A549 (cell line): ENCODE measurements around the gene NTNG2. TPM values are rescaled to one million over a fixed set of nuclear protein-coding genes. Genes with fewer than 3 reads are reported as not detected.

Experiments used
- ATAC-seq, 2 experiments: fragments of 200-7000 bp in 1 of 2; fragments of >200 bp in 1 of 2; cut with Nextera tagmentation in 1 of 2; cut with Tn5 transposase in 1 of 2; 3 replicates each; pipeline versions ENCODE4 v1.8.0 to v1.9.1; 2018 to 2020; ENCODE audit warnings: mild to moderate bottlenecking in 1 of 2, moderate library complexity in 1 of 2
- CTCF ChIA-PET: fragments of 300-600 bp; sonication (Branson Sonifier 250); formaldehyde crosslinking; extraction: SDS; loops from one replicate; lab custom pipeline; 2021; ENCODE audit warnings: antibody characterized with exemption, inconsistent platforms; lab: Yijun Ruan, JAX
- POLR2A ChIA-PET: fragments of 350-600 bp; formaldehyde crosslinking; extraction: SDS; loops from one replicate; lab custom pipeline; 2021; ENCODE audit warnings: antibody characterized with exemption, inconsistent platforms; lab: Yijun Ruan, JAX
- DNase-seq, 2 experiments: peaks; one replicate each; pipeline versions ENCODE4 v3.0.0 to v3.0.0-alpha.2; 2011 to 2016; ENCODE audit warnings: low read depth in 1 of 2, low spot score in 1 of 2
- FAIRE-seq: peaks from 2 replicates; lab custom pipeline; 2011; peaks lifted over from hg19 to GRCh38; lab: Jason Lieb, UNC
- H3K27ac ChIP-seq, 2 experiments: fragments of >200 bp; sonication (Bioruptor Twin); formaldehyde crosslinking; 3 replicates each; pipeline ENCODE4 v1.5.1; 2016 to 2017
- H3K4me1 ChIP-seq: fragments of >200 bp; sonication (Bioruptor Twin); formaldehyde crosslinking; 3 replicates; pipeline ENCODE4 v1.6.1; 2016
- H3K4me2 ChIP-seq: fragments of >200 bp; sonication (Bioruptor Twin); formaldehyde crosslinking; 3 replicates; pipeline ENCODE4 v1.6.1; 2016
- H3K4me3 ChIP-seq: fragments of >200 bp; sonication (Bioruptor Twin); formaldehyde crosslinking; 3 replicates; pipeline ENCODE4 v1.5.1; 2016
- H3K9me3 ChIP-seq: fragments of >200 bp; sonication (Bioruptor Twin); formaldehyde crosslinking; 3 replicates; pipeline ENCODE4 v1.6.1; 2016
- BHLHE40 ChIP-seq: IDR thresholded peaks from 2 replicates; pipeline ENCODE4 v1.6.1; 2012; ENCODE audit warnings: low read depth, low read length, inconsistent platforms
- CBX2 ChIP-seq: fragments of 200-600 bp; sonication (generic); IDR thresholded peaks from 2 replicates; pipeline ENCODE4 v1.6.1; 2016; ENCODE audit warnings: low read depth, mild to moderate bottlenecking, borderline replicate concordance
- CBX8 ChIP-seq: fragments of 200-600 bp; sonication (generic); IDR thresholded peaks from 2 replicates; pipeline ENCODE4 v1.6.1; 2016
- CEBPB ChIP-seq, 2 experiments: fragments of >200 bp in 1 of 2; sonication (Bioruptor Twin) in 1 of 2; formaldehyde crosslinking in 1 of 2; IDR thresholded peaks; 2 replicates each; pipeline ENCODE4 v1.6.1; 2012 to 2016
- CHD4 ChIP-seq: fragments of 200-600 bp; sonication (generic); IDR thresholded peaks from 2 replicates; pipeline ENCODE4 v1.6.1; 2016; ENCODE audit warnings: antibody characterized with exemption, mild to moderate bottlenecking, borderline replicate concordance
- CTCF ChIP-seq: fragments of >200 bp; sonication (Bioruptor Twin); formaldehyde crosslinking; IDR thresholded peaks from 3 replicates; pipeline ENCODE4 v1.5.1; 2016
- EHF ChIP-seq: fragments of 250-450 bp; sonication (Bioruptor Pico); IDR thresholded peaks from 2 replicates; pipeline ENCODE4 v1.5.0; 2020; ENCODE audit warnings: mild to moderate bottlenecking
- EP300 ChIP-seq, 2 experiments: fragments of >200 bp; sonication (Bioruptor Twin); formaldehyde crosslinking; IDR thresholded peaks; 2 replicates in 1 of 2; 3 replicates in 1 of 2; pipeline ENCODE4 v1.6.1; 2016 to 2017
- ESRRA ChIP-seq: fragments of 150-350 bp; IDR thresholded peaks from 2 replicates; pipeline ENCODE4 v1.6.1; 2014; ENCODE audit warnings: mild to moderate bottlenecking, low read length, borderline replicate concordance
- FOSB ChIP-seq: fragments of 250-450 bp; sonication (Bioruptor Pico); IDR thresholded peaks from 2 replicates; pipeline ENCODE4 v1.5.0; 2020; ENCODE audit warnings: mild to moderate bottlenecking, moderate library complexity
- FOSL2 ChIP-seq, 2 experiments: fragments of 450-650 bp in 1 of 2; fragments of >200 bp in 1 of 2; sonication (Bioruptor Twin) in 1 of 2; formaldehyde crosslinking; IDR thresholded peaks; 2 replicates each; pipeline versions ENCODE4 v1.5.0 to v1.6.1; 2016 to 2020; ENCODE audit warnings: mild to moderate bottlenecking in 1 of 2, moderate library complexity in 1 of 2
- FOXS1 ChIP-seq: fragments of 250-450 bp; sonication (Bioruptor Pico); IDR thresholded peaks from 2 replicates; pipeline ENCODE4 v1.5.0; 2020; ENCODE audit warnings: mild to moderate bottlenecking, moderate library complexity
- HDAC2 ChIP-seq: fragments of 200-600 bp; sonication (generic); IDR thresholded peaks from 2 replicates; pipeline ENCODE4 v1.6.1; 2016
- HOXA7 ChIP-seq: fragments of 250-450 bp; sonication (Bioruptor Pico); IDR thresholded peaks from 2 replicates; pipeline ENCODE4 v1.5.0; 2020; ENCODE audit warnings: mild to moderate bottlenecking, moderate library complexity
- HOXB13 ChIP-seq: fragments of 250-450 bp; sonication (Bioruptor Pico); IDR thresholded peaks from 2 replicates; pipeline ENCODE4 v1.5.0; 2020; ENCODE audit warnings: low read depth, mild to moderate bottlenecking, moderate library complexity
- HOXB5 ChIP-seq: fragments of 250-450 bp; sonication (Bioruptor Pico); IDR thresholded peaks from 2 replicates; pipeline ENCODE4 v1.5.0; 2020; ENCODE audit warnings: mild to moderate bottlenecking, moderate library complexity
- KDM5A ChIP-seq: fragments of 200-600 bp; sonication (generic); IDR thresholded peaks from 2 replicates; pipeline ENCODE4 v1.6.1; 2016; ENCODE audit warnings: antibody characterized with exemption, mild to moderate bottlenecking
- MYC ChIP-seq: IDR thresholded peaks from 2 replicates; pipeline ENCODE4 v1.6.1; 2012; ENCODE audit warnings: mild to moderate bottlenecking, inconsistent platforms, low read length, improper control_type of control experiment, borderline replicate concordance
- NPAS2 ChIP-seq: fragments of 250-450 bp; sonication (Bioruptor Pico); IDR thresholded peaks from 2 replicates; pipeline ENCODE4 v1.8.0; 2022; ENCODE audit warnings: mild to moderate bottlenecking, moderate library complexity, borderline replicate concordance
- NR3C1 ChIP-seq: fragments of >200 bp; sonication (Bioruptor Twin); formaldehyde crosslinking; IDR thresholded peaks from 3 replicates; pipeline ENCODE4 v1.6.1; 2017
- PBX3 ChIP-seq: IDR thresholded peaks from 2 replicates; pipeline ENCODE4 v1.6.1; 2012
- RARB ChIP-seq: fragments of 250-450 bp; sonication (Bioruptor Pico); IDR thresholded peaks from 2 replicates; pipeline ENCODE4 v1.8.0; 2021; ENCODE audit warnings: mild to moderate bottlenecking, moderate library complexity
- RCOR1 ChIP-seq: fragments of 150-350 bp; IDR thresholded peaks from 2 replicates; pipeline ENCODE4 v1.6.1; 2014; ENCODE audit warnings: antibody characterized with exemption, low read length, low read depth
- RNF2 ChIP-seq: fragments of 200-600 bp; sonication (generic); IDR thresholded peaks from 2 replicates; pipeline ENCODE4 v1.6.1; 2016; ENCODE audit warnings: low read depth, mild to moderate bottlenecking, antibody characterized with exemption, moderate library complexity, borderline replicate concordance
- SREBF2 ChIP-seq: fragments of 450-650 bp; IDR thresholded peaks from 2 replicates; pipeline ENCODE4 v1.6.1; 2014; ENCODE audit warnings: mild to moderate bottlenecking, moderate library complexity
- TP53 ChIP-seq: fragments of 250-450 bp; sonication (Bioruptor Pico); IDR thresholded peaks from 2 replicates; pipeline ENCODE4 v1.5.0; 2021; ENCODE audit warnings: mild to moderate bottlenecking, moderate library complexity
- ZNF302 ChIP-seq: fragments of 250-450 bp; sonication (Bioruptor Pico); IDR thresholded peaks from 2 replicates; pipeline ENCODE4 v1.9.0; 2021; ENCODE audit warnings: inconsistent platforms, mild to moderate bottlenecking, moderate library complexity
- ZSCAN20 ChIP-seq: fragments of 250-450 bp; sonication (Bioruptor Pico); IDR thresholded peaks from 2 replicates; pipeline ENCODE4 v1.8.0; 2022; ENCODE audit warnings: mild to moderate bottlenecking, moderate library complexity
- WGBS: methylation state at CpG from one replicate; pipeline ENCODE4 v1.1.6; 2017; ENCODE audit errors: missing lambda C conversion rate; 5-methylcytosine and 5-hydroxymethylcytosine counted together
- polyA plus RNA-seq, 4 experiments: library from polyadenylated mRNA; depleted of rRNA in 3 of 4; stranded (reverse); fragments of >200 nt; fragmentation: RNase III in 1 of 4; extraction: RNeasy Plus Mini Kit Qiagen cat#74134 plus additional on column Dnase treatment in 1 of 4; gene quantifications; 2 replicates in 3 of 4; 3 replicates in 1 of 4; pipeline ENCODE4 v1.2.3, GENCODE V29; 2011 to 2017
- TF ChIP-seq, protein P1 (sequence below): fragments of 450-650 bp; IDR thresholded peaks from 2 replicates; pipeline ENCODE4 v1.6.1; 2014; ENCODE audit warnings: antibody characterized with exemption
- TF ChIP-seq, protein P2 (sequence below): IDR thresholded peaks from 2 replicates; pipeline ENCODE4 v1.6.1; 2012

Gene NTNG2
- polyA plus RNA-seq, 2 of the 4 experiments (the other 2 are of a cell fraction), result 0.52 to 1.0 TPM

DNA sequence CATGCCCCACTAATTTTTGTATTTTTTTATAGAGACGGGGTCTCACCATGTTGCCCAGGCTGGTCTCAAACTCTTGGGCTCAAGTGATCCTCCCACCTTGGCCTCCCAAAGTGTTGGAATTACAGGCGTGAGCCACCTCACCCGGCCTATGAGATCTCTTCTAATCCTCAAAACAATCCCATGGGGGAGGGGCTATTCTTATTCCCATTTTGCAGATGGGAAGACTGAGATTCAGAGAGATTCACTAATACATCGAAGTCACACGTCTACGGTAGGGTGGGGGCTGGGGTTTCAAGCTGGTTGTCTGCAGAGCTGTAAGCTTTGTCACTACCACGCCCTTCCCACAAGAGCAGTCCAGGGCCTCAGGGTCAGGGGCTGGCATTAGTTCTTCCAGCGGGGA lies 14.0 kb upstream of the NTNG2 start:
- Histone ChIP-seq H3K4me3 (no peak overlapping the region), H3K27ac (no peak overlapping the region), H3K4me2 (no peak overlapping the region), H3K9me3 (no peaks in the 10 kb centered on the region), H3K4me1 (0 out of 3 replicates have a peak, but pooled peaks cover 3% of the 10 kb centered on the region)
- ATAC-seq, result no peak
- ChIA-PET CTCF (interaction anchor here (9.3 kb wide), 1 partner anchor 21 kb away, joined by 73 read pairs; no protein-coding TSS in a partner anchor), POLR2A (no interaction called here)
- 76% methylated on average over 8 of the region's 8 CpGs for WGBS
- TF ChIP-seq CBX8 (no peak), ZNF302 (CRISPR knock-in tag) (no peak), NR3C1 (no peak), KDM5A (no peak), CBX2 (no peak), HOXA7 (CRISPR knock-in tag) (no peak), CEBPB (IDR thresholded peaks at IDR 0.05) (no peak), EP300 (IDR thresholded peaks at IDR 0.05) (no peak), FOXS1 (no peak), NPAS2 (no peak), FOSL2 (IDR thresholded peaks at IDR 0.05) (no peak), FOSL2 (CRISPR knock-in tag; IDR thresholded peaks at IDR 0.05) (no peak), EHF (no peak), MYC (no peak), SREBF2 (no peak), RCOR1 (no peak), ZSCAN20 (CRISPR knock-in tag) (no peak), CTCF (no peak)
- TF ChIP-seq, protein P1, sequence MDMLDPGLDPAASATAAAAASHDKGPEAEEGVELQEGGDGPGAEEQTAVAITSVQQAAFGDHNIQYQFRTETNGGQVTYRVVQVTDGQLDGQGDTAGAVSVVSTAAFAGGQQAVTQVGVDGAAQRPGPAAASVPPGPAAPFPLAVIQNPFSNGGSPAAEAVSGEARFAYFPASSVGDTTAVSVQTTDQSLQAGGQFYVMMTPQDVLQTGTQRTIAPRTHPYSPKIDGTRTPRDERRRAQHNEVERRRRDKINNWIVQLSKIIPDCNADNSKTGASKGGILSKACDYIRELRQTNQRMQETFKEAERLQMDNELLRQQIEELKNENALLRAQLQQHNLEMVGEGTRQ, result no peak
- no peak for DNase-seq
- FAIRE-seq, result no peak

DNA sequence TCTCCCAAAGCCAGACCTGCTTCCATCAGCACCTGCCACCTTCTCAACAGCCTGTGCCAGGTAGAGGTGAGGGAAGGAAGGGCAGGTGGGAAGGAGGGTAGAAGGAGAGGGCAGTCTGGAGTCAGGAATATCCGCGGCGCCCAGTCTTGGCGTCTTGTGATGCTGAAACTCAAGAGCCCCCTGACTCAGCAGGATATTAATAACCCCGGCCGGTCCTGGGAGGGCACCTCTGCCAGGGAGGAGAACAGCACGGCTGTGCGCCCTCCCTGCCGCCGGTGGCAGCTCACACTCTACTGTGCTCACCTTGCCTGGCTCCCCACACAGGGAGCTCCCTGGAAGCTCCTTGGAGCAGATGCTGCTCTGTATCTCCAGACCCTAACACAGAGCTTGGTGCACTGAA lies 11.6 kb upstream of the NTNG2 start:
- CTCF ChIA-PET, result interaction anchor here (1.7 to 9.3 kb wide), 3 partner anchors 11 to 86 kb away, joined by 4 to 73 read pairs (median 6); no protein-coding TSS in a partner anchor
- Histone ChIP-seq H3K9me3 (no peaks in the 10 kb centered on the region), H3K4me3 (no peak overlapping the region), H3K4me2 (no peak overlapping the region), H3K27ac (no peak overlapping the region), H3K4me1 (no peaks in the 10 kb centered on the region)
- peak; percentile 30 to 45; a peak in 4 of 6 replicates for ATAC-seq
- WGBS, result 22% methylated on average over 10 of the region's 10 CpGs
- no peak for DNase-seq
- FAIRE-seq, result no peak
- TF ChIP-seq FOSL2 (IDR thresholded peaks at IDR 0.05), result no peak
- TF ChIP-seq FOSL2 (CRISPR knock-in tag; IDR thresholded peaks at IDR 0.05), result no peak
- TF ChIP-seq RNF2, result no peak
- TF ChIP-seq, protein P2, sequence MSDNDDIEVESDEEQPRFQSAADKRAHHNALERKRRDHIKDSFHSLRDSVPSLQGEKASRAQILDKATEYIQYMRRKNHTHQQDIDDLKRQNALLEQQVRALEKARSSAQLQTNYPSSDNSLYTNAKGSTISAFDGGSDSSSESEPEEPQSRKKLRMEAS, result no peak
- no peak for TF ChIP-seq HOXB13 (CRISPR knock-in tag)
- TF ChIP-seq FOSB, result no peak
- no peak for TF ChIP-seq RARB (CRISPR knock-in tag)
- TF ChIP-seq ESRRA, result no peak
- TF ChIP-seq PBX3, result no peak
- no peak for TF ChIP-seq CTCF
- no peak for TF ChIP-seq BHLHE40
- no peak for TF ChIP-seq HOXB5 (CRISPR knock-in tag)
- no peak for TF ChIP-seq EHF
- TF ChIP-seq CHD4, result no peak
- TF ChIP-seq TP53 (CRISPR knock-in tag), result no peak
- TF ChIP-seq ZNF302 (CRISPR knock-in tag), result no peak
- TF ChIP-seq HDAC2, result no peak
- TF ChIP-seq MYC, result no peak
- no peak for TF ChIP-seq HOXA7 (CRISPR knock-in tag)
- no peak for TF ChIP-seq NR3C1
- TF ChIP-seq, all 56 proteins: peak for 0
- POLR2A ChIA-PET, result no interaction called here
